Ureter (tissue), 1 donor: Measurements from ENCODE around the gene ARAP3. TPM values are rescaled to one million over a fixed set of nuclear protein-coding genes. Genes with fewer than 3 reads are reported as not detected.
A peak's percentile ranks its signal among the peaks of the same experiment; 100 is the strongest.
"Not testable (repeated sequence)": the region's sequence is repeated elsewhere in the genome, so short reads cannot be mapped to it uniquely, and the experiment has no call there.

Experiments used
- DNase-seq: peaks from one replicate; pipeline ENCODE4 v3.0.0-alpha.2; 2020; ENCODE audit warnings: low spot score
- total RNA-seq: library from RNA; stranded (reverse); gene quantifications from one replicate; pipeline ENCODE4 v1.2.4, GENCODE V29; 2023
- donor health status: DM: yes; HTN: yes; CAD: no.

The ARAP3 gene
- total RNA-seq, 1 donor from 2014 or later = 39.2 TPM

DNA sequence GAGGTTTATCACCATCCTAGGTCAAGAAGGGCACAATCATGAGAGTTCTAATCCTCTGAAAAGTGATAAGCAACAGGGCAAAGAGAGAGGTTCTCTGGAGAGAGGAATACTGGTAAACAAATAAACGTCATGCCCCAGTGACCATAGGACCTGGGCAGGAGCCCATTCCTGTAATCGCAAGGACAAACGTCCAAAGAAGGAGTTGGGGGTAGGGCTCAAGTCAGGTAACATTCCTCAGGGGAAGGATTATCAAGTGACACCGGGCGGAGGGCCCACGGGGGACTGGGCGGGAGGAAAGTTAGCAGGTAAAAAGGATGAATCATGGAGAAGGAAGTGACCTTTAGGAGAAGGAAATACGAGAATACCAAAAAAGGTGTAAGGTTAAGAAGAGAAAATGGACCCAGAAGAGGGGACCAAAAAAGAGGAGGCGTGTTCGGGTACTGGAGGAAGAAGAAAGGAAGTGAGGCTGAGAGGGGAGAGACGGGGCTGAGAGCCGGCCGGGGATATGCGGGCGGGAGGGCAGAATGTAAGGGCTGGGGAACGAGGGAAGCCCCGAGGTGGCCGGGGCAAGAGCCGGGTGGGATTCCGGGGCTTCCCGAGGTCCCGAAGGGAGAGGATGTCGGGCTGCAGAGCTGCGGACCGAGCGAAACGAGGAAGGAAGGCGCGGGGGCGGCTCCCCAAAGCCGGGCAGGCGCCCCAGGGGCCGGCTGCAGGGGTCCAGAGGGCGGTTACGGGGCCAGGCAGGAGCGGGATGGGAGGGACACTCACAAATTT, 63.8 kb downstream of the ARAP3 start:
- peak; percentile 66 for DNase-seq

DNA sequence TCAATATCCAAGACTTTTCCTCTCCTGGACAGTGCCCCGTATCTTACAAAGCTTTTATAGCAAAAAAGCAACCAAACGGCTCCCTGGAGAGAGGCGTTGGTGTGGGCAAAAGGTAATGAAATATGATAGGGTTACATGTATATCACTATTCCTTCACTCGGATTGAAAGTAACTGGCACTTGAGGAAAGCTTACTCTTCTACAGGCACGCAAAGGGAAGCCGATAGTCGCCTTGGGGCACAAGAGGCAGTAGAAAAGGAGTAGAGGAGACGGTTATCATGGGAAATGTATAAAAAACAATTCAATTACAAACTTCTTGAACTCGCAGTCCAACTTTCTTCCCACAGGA, 64.4 kb downstream of the ARAP3 start:
- no peak for DNase-seq

DNA sequence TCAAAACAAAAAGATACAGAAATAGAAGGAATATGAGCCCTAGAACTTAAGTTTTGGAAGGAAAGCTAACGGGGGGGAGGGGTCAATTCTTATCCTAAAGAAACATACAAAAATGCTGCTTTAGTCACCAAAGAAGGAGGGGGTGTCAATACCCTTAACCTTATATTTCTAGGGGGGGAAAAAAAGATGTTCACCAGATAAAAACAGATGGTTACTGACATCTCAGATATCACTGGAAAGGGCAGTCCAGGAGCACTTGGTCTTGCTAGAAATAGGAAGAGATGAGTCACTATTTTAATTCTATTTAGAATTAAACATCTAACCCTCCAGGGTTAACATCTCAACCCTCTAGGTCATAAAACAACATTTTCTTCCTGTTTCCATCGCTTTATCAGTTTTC, 64.9 kb downstream of the ARAP3 start:
- no peak for DNase-seq

DNA sequence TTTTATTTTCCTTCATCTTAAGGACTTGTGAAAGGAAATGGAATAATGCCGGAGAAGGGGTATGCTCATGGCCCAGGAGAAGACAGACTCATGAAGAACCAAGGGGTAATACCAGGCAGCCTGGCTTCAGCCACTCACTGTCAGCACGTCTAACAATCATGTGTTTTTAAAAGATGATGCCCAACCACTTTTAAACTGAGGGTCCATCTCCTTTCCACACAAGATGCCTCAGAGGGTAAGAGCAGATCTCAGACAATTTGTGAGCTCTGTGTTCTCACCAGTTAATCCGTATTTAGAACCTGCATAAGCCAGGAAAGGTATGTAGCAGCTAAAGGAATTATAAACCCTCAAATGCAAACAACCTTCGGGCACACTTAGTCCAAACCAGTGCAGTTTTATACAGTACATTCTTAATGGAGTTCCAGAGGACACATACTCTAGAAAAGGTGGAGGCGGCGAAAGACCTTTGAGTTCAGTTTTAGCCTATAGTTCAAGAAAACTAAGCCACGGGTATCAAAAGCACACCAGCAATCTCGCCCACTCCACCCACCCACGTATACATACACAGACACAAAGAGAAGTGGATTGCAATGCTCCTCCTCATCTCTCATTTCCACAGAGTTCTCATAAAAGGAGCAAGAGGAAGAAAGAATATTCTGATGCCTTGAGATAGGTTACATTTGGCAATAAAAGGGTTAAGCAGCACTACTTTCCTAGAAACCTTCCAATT, 65.9 kb downstream of the ARAP3 start:
- no peak for DNase-seq

DNA sequence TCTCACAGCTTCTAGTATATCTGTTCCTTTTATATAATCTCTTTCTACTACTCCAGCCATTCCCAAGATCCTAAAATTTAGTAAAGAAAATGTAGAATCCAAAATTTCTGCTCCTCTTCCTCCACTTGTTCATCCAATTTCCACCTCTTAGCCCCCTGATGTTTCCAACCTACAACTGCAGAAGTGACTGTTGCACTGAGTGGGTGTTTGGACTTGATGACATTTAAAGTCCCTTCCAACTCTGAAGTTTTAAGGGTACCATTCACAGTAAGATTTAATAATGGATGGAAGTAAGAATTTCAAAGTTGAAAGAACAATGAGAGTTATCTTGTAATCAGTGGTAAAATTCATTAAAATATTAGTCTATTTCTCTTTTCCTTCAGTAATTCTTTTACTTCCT, 68.7 kb downstream of the ARAP3 start:
- no peak for DNase-seq

DNA sequence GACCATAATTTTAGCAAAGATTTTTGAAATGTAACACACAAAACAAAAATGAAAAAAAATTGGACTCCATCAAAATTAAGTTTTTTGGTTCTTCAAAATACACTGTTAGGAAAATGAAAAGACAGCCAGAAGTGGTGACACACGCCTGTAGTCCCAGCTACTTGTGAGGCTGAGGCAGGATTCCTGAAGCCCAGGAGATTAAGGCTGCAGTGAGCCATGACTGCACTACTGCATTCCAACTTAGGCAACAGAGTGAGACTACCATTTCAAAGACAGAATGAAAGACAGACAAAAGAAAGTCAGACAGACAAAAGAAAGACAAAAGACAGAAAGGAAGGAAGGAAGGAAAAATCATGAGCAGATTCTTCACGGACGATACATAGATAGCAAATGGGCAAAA, 70.7 kb downstream of the ARAP3 start:
- no peak for DNase-seq

DNA sequence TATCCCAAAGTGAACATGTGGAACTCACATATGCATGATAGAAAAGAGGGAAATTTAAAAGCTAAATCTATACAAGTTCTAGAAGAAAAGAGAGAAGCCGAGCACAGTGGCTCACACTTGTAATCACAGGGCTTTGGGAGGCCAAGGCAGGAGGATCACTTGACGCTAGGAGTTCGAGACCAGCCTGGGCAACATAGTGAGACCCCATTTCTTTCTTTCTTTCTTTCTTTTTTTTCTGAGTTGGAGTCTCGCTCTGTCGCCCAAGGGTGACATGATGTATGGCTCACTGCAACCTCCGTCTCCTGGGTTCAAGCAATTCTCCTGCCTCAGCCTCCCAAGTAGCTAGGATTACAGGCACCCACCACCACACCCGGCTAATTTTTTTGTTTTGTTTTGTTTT, 72.1 kb downstream of the ARAP3 start:
- DNase-seq = not testable (repeated sequence)

DNA sequence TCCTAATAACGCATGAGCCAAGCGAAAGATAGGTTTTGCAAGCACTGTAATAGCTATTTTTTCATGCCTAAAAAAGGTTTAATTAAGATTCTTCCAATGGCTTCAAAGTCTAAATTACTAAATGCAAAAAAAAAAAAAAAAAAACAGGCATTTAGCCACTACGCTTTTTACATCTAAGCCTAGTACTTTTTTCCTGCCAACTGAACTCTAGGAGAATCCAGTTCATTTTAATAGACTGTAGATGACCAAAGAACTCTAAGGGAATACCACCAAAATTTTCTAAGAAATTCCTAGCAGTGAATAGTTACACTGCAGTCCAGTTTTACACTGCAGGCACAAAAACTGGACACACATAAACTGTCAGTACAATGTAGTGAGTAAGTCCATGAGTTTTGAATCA, 73.0 kb downstream of the ARAP3 start:
- no peak for DNase-seq

DNA sequence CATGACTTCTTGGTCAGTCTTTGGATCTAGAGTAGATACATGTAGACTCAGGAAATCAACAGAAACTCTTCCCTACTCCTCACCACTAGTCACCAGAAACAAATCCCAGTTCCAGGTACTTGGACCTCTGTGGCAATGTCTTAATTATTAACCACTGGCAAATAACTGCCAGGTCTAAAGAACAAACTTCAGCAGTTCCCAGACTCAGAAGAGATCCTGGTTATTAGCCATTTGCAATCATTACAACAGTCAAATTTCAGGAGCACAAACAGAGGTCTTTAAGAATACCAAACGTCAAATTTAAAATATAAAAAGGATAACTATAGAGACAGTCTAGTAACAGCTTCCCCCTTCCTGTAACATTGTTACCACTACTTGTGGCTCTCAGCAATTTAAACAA, 73.5 kb downstream of the ARAP3 start:
- no peak for DNase-seq

DNA sequence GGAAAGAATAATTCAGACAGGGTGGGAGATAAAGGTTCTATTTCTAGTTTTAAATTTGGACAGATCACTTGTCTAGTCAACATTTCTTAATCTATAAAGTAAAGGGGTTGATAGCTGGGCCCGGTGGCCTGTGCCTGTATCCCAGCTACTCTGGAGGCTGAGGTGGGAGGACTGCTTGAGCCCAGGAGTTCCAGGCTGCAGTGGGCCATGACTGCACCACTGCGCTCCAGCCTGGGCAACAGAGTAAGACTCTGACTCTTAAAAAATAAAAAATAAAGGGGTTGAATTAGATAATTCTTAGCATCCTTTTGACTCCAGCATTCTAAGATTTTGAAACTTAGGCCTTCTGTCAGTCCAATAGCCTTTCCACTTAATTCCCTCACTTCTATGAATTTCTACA, 74.0 kb downstream of the ARAP3 start:
- DNase-seq = no peak

DNA sequence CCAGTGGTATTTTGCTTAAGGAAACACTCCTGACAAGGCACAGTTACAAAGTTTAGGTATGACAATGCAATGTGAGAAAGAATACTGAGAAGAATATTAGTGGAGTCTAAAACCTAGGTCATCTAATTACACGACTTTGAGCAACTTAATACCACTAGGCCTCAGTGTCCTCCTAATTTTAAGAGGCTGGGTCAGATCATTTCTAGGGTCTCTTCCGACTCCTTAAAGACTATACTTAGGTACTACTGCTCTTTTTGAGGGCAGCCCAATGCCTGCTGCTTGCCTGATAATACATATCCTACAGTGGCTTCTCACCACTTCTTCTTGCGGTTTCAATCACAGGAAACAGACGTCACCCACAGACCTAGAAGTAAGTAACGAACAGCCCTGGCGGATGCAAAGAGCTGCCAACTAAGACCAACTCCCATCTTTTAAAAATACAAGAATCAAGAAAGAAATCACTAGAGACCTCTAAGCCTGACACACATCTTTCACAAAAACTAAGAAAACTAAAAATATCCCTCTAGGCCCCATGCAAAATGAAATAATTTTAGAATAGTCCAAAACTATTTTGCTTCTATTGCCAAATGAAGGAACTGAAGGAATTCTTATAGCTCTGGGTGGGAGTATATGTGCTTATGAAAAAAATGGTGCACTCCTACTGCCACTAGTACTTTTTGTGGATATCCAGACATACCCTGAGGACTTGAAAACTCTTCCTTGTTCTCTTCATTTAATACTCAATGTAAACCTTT, 76.3 kb downstream of the ARAP3 start:
- DNase-seq = no peak

DNA sequence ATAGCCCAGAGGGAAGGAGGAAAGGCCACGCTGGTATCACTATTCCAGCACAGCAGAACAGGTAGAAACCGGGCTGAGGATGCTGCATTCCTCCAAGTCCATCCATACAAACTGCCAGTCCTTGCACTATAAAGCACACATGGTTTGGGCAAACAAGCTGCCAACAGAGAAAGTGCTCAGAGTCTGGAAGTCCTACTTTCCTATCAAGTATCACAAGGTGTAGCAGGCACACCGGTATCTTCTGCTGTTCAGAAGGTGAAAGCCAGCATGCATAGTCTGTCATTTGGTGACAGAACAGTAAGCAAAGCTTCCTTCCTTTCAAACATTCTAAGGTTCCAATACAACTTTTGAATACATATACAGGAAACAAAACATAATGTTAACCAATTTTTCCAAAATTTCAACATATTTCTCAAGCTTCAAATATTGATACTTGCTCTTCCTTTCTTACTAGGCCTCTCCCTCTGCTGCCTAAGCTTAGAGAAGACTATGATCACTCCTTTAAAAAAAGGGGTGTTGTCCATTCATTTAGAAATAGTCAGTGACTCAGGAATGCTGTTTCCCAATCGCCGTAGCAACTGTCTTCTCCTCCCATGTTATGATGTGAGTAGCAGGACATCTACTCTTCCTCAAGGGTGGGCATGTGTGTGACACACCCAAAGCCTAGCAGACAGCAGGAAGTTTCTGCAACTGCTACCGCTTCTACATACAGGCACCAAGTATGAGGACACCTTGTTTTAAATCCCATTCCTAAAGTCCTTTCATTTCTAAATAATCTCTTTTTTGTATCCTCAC, 77.9 kb downstream of the ARAP3 start:
- peak; percentile 52 for DNase-seq

Other genes starting within 250 kb of the ARAP3 start
- 52.6 TPM for gene PCDHGC3, start 206.3 kb downstream of the ARAP3 start, total RNA-seq
- 3.6 TPM for gene PCDHGC4, start 197.2 kb downstream of the ARAP3 start, total RNA-seq
- 2.8 TPM for gene PCDHGC5, start 193.1 kb downstream of the ARAP3 start, total RNA-seq
- 86.5 TPM for gene DIAPH1, start 63.2 kb downstream of the ARAP3 start, total RNA-seq
- gene HDAC3, start 45.4 kb downstream of the ARAP3 start, total RNA-seq = 56.0 TPM
- gene RELL2, start 45.2 kb downstream of the ARAP3 start, total RNA-seq = 4.4 TPM
- 33.5 TPM for gene FCHSD1, start 30.8 kb downstream of the ARAP3 start, total RNA-seq
- 127 TPM for gene PCDH1, start 196.2 kb upstream of the ARAP3 start, total RNA-seq
- 109 TPM for gene DELE1, start 241.6 kb upstream of the ARAP3 start, total RNA-seq